GM19468 (cell line): ENCODE results near the gene OGFOD3.
"Not testable (repeated sequence)": the region's sequence is repeated elsewhere in the genome, so short reads cannot be mapped to it uniquely, and the experiment has no call there.

Experiments used
- ATAC-seq: cut with Tn5 transposase; IDR thresholded peaks from one replicate; pipeline ENCODE4 v1.9.1; 2021; ENCODE audit warnings: mild to moderate bottlenecking, moderate library complexity, moderate number of reproducible peaks; ENCODE audit not compliant: unreplicated experiment; ENCODE audit errors: extremely low read depth

Gene OGFOD3

DNA sequence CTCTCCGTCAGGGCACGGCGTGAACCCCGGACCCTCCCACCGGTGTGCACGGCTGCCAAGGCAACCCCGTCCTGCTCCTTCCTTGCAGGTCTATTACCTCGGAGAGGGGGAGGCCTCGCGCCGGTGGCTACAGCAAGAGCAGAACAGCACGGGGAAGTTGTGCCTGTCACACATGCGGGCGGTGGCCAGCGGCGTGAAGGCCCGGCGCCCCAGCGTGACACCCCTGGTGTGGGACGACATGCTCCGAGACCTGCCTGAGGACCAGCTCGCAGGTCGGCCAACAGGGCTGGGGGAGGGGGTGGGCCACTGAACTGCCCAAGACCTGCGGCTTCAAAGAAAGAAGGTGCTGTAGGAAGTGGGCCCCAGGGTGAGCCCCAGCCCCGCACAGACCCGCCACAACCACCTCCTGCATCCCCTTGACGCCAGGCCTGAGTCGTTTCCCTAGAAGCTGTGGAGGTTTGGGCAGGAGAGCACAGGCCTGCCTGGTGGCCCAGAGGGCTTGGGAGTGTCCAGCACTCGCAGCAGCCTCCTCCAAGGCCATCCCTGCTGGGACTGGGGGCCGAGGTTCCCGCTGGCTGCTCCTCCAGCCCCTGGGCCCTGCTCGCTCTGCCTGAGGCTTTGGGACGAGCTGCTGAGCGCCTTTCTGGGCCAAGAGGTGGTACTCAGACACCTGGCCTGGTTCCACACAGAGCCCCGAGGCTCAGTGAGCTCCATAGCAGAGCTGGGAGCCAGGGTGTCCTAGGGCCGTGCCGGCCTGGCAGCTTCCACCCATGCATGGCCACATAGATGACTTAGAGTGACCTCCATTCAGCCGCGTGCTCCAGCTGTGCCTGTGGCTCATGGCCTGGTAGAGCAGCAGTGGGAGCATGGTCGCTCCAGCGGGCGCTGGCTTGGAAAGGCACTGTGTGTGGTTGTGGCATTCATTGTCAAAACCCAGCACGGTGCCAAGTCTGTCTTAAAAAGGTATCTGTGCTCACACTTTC is 17.5 kb upstream of the OGFOD3 start:
- no peak for ATAC-seq

DNA sequence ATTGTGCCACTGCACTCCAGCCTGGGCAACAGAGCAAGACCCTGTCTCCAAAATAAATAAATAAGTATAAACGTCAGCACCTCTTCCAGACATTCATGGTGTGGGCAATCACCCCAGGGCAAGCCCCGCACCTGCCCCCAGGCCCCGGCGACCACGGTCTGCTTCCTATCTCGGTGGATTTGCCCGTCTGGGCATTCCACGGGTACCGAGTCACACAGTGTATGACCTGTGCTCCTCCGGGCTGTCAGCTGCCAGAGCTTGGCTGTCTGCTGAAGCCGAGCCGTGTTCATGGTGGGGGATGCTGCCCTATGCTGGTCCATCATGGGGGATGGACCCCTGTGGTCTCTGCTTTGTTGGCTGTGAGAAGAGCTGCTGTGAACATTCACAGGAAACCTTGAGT is 16.7 kb upstream of the OGFOD3 start:
- no peak for ATAC-seq

DNA sequence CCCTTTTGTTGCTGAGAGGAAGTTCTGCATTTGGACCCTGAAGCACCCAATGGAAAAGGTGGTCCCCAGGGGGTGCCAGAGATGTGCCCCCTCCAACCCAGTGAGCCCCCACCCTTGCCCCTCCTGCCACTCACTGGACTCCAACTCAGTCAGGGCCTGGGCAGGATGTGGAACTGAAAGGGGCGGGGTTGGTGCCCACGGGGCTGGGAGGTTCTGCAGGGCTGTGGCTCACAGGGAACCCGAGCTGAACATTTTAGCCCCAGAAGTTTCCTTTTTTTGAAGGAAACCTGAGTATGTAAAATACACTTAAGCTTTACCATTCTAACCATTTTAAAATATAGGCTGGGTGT is 15.8 kb upstream of the OGFOD3 start:
- no peak for ATAC-seq

DNA sequence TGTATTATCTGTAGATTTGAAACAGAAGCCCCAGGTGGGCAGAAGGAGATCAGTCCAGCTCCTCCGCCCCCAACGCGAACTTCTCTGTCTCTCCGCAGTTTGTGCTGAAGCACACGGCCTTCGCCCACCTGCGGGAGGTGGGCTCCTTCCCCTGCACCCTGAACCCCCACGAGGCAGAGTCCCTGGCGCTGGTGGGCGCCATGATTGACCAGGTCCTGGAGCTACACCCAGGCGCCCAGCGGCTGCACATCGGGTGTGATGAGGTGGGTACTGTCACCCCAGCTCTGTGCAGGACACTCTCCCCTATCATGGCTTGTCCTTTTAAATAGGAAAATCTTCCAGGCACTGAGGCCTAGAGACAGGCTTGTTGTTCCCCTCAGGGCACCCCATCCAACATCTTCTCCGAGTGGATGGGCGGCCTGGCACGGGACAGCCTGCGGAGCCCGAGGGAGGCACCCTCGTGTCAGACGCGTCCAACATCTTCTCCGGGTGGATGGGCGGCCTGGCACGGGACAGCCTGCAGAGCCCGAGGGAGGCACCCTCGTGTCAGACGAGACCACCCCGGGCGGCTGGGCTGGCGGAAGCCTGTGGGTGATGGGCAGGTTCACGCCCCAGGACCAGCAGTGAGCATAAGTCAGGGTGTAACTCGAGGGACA is 15.3 kb upstream of the OGFOD3 start:
- ATAC-seq = no peak

DNA sequence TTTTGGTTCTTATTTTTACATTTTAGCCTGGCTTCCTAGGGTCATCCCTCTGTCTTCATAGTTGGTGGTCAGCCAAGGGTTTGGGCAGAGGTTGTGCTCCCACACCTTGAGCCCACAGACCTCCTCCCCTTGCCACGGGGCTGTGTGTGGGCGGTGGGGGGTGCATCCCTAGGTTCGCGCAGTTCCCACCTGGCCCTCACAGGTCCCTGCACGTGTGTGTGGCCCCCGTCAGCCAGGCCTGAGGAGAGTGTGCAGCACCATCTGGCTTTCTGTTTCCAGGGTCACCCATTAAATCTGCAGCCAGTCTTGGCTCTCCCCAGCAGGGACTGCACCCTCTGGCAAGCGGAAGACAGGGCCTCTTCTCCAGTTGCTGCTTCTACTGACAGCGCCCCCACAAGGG is 13.6 kb upstream of the OGFOD3 start:
- no peak for ATAC-seq

DNA sequence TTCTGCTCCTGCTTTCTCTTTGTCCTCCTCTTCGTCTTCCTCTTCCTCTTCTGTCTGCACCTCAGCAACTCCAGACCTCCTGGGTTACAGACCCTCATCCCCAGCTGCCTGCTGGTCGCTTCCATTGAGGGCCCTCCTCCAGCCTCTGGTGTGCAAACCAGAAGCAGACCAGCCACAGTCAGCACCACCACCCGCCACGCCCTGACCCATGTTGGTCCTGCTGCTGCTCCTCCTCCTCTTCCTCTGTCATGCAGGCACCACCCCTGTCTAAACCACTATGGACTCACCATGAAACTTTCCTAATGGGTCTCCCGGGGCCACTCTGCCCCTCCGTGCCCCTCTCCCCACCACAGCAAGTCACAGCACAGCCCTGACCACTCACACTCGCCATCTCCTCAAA is 11.4 kb upstream of the OGFOD3 start:
- ATAC-seq = no peak

DNA sequence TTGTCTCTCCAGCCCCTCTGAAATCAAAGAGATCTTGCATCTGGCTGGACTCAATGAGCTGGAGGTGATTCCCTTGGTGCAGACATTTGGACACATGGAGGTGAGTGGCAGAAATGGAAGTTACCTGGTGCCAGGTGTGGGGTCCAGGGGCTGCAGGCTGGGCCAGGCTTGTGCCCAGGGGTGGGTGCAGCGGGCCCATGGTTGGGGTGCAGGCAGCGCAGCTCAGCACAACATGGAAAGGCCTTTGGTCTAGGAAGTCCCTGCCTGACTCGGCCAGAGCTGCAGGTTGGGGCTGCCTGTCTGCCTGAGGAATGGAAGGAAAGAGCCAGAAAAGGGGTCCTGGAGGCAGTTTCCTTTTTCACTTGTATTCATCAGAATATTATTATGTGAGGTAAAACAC is 10.2 kb upstream of the OGFOD3 start:
- no peak for ATAC-seq

DNA sequence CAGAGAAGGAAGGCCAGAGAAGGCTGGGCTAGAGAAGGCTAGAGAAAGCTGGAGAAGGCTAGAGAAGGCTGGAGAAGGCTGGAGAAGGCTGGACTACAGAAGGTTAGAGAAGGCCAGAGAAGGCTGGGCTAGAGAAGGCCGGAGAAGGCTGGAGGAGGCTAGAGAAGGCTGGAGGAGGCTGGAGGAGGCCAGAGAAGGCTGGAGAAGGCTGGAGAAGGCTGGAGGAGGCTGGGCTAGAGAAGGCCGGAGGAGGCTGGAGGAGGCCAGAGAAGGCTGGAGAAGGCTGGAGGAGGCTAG is 6.4 kb upstream of the OGFOD3 start:
- ATAC-seq = no peak

DNA sequence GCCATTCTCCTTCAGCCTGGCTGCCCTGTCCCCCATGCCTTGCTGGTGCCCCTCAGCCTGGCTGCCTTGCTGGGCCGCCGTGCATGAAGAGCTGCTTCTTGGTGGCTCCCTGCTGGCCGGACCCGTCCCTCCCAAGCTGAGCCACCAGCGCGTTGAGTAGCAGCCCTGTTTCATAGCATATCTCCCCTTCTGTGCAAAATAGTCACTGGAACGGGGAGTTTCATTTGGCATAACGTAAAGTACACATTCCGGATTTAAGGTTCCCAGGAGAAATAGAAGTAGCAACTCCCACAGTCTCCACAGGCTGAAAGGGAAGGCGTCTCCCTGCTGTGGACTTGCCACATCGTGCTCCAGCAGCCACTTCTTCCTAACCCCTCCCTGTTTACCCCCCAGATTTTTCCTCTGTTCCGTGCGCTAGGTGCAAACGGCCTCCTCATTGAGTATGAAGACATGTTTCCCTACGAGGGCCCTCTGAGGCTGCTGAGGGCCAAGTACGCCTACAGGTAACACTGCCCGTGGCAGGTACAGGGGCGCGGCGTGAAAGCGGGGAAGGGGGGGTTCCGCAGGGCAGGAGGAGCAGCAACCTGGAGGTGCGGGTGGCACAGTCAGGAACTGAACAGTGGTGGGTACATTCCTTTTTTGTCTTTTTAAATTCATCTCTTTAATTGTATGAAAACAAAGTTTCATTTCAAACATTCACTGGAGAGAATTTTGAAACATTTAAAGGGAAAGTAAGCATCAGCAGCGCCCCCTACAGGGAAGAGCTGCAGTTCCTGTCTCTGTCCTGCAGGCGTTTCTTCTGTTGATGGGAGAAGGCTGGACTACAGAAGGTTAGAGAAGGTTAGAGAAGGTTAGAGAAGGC is 5.8 kb upstream of the OGFOD3 start:
- no peak for ATAC-seq

DNA sequence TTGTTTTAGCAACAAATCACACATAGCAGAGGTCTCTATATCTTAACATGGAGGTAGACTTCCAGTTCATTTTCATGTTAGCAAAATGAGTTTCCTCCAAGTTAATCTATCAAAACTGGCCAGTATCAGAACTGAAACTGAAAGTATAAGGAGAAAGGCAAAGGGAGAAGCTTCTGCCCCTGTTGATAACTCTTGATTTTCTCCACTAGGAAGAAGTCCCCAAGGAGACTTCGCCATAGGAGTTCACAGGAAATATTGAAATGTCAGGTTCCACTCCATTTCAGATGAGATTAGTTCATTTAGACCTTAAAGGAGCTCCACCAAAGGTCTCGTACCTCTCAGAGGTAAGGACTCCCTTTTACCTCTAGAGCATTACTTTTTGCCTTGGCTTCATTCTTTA is 1.2 kb upstream of the OGFOD3 start:
- ATAC-seq = no peak

DNA sequence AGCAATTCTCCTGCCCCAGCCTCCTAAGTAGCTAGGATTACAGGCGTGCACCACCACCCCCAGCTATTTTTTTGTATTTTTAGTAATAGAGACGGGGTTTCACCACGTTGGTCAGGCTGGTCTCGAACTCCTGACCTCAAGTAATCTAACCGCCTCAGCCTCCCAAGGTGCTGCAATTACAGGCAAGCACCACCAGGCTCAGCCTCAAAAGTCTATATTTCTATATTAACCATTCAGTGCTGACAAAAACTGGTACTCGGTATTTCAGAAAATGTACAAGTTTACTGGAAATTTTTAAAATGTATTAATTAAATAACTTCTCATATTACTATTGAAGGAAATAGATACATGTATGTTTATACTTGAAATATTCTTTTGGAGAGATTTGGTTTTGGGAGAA is 1.6 kb downstream of the OGFOD3 start:
- ATAC-seq = no peak

DNA sequence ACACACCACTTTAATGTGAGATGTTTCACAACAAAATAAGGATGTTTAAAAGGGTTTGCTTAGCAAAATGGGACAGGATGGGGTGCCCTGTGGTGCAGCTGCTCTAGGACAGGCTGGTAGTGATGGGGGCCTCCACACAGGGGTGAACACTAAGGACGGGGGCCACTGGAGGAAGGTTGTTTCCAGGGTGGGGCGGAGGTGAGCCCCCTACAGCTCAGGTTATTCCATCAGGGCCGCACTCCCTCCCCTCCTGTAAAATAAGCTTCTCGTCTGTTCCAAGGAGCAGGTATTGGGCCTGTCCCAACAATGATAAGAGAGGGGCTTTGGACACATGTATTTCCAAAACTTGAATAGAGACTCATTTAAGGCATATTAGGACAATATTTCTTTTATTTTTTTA is 2.1 kb downstream of the OGFOD3 start:
- ATAC-seq = no peak

DNA sequence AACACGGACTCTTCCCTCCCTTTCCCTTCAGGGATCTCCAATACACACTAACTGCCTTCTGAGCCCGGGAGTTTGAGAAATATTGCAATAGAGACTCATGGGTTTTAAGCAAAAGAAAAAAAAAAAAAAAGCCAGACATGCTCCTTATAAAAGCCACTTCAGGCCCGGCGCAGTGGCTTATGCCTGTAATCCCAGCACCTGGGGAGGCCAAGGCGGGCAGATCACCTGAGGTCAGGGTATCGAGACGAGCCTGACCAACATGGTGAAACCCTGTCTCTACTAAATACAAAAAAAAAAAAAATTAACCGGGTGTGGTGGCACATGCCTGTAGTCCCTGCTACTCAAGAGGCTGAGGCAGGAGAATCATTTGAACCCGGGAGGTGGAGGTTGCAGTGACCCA is 2.6 kb downstream of the OGFOD3 start:
- ATAC-seq = no peak

DNA sequence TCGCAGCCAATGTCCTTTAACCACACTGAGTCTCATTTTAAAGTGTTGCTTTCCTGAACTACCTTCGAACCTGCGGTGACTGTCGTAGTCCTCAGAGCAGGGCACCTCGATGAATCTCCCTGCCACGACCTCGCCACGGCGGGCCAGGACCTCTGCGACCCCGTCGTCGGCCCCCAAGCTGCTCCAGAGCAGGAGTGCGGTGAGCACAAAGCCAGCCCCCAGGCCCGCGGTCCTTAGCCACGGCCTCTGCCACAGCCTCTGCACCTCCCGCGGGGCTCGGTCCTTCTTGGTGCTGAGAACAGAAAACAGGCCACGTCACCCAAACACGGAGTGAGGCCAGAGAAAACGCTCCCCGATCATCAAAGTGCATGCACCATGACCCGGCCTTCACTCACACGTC is 3.0 kb downstream of the OGFOD3 start:
- ATAC-seq = no peak

DNA sequence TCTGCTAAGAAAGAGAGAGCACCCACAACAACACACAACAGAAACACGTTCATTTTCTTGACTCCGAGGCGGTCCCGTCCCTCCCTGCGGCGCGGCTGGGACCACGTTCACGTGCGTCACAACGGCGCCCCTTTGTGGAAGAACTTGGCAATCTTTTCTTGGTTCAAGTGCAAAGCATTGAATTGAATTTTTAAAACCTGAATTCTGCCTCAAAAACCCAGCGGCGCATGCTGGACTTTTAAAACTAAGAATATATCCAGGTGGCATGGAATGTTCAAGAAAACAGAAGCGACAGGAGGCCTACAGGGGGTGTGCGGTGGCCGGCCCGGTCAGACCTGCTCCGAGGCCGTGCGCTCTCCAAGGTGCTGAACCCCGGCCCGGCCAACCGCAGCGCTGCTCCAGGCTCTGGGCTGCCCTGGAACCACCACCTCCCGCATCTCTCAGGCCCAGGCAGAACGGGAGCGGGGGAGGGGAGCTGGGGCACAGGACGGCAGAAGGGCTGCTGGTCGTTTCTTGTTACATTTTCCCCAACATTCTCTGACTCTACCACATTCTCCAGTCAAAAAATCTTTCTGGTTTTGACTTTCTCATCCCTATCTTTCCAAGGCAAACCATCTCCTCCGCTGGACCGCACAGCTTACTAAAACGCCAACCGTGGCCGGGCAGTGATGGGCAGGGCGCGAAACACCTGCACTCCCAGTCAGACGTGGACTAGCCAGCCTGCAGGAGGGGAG is 3.7 kb downstream of the OGFOD3 start:
- no peak for ATAC-seq

DNA sequence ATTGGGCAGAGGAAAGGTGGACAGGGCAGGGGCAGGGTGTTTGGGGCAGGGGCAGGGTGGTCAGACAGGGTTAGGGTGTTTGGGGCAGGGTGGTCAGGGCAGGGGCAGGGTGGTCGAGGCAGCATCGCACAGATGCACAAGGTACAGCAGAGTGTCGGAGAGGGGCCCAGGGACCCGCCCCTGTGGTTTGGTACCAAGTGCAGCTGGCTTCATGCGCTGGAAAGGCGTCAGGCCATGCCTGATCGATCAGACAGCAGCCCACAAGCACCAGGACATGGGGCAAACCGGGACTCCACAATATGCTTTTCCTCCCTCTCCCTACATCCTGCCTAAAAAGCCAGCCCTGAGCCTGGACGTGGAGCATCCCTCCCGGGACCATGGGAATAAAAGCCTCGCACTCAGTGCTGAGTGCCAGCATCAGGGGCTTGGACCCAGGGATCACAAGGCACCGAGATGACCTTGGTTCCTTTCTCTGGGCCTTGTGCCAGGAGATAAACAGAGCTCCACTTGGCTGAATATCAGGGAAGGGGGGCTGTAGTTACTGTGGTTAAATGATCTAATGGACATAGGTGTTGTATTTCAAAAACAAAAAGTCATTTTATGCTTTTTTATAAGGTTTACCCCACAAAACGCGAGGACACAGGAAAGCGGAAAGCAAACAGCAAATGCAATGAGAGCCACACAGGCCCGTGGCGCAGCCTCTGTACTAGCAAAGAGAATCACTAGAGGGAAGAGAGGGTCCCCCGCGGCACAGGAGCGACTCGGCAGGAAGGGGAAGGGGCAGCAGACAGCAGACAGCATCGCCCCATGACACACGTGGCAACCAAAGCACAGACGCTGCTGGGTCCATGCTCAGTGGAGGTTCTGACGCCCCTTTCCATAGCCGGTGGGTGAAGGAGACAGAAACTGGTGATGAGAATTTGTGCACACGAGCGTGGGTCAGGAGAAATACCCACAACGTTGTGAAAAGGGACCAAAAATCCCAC is 5.6 kb downstream of the OGFOD3 start:
- ATAC-seq = no peak

DNA sequence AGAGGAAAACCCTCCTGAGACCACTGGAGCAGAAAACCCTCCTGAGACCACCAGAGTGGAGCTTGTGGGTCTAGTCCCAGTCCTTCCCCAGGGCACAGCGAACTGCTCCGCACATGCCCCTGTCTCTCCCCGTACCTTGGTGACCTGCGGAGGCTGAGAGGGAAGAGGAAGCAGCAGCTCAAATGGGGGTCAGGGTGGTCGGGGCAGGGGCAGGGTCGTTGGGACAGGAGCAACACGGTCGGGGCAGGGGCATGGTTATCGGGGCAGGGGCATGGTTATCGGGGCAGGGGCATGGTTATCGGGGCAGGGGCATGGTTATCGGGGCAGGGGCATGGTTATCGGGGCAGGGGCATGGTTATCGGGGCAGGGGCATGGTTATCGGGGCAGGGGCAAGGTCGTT is 6.3 kb downstream of the OGFOD3 start:
- not testable (repeated sequence) for ATAC-seq

DNA sequence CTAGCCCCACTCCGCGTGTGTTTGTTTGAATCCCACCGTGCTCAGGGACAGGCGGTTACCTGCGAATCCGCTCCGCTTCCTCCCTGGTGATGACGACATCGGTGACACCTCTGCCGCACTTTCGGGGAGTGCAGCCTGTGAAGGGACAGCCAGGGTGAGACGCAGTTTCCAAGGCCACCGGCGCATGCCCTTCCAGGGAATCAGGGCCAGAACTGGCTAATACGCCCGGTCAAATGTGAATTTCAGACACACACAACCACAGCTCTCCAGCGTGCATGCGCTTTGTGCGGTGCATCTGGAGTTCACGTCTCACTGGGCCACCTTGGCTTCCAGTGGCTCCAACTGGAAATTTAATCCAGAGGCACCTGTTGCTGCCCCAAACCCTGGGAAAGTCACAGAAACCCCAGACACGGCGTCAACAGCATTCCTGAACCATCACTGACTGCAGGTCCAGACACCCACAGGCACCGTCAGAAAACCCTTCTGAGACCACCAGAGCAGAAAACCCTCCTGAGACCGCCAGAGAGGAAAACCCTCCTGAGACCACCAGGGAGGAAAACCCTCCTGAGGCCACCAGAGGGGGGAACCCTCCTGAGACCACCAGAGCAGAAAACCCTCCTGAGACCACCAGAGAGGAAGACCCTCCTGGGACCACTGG is 6.9 kb downstream of the OGFOD3 start:
- no peak for ATAC-seq
